PC-3 (cell line): ENCODE data around the gene C11orf91. TPM values are rescaled to one million over a fixed set of nuclear protein-coding genes. Genes with fewer than 3 reads are reported as not detected.

Experiments used
- ATAC-seq: fragments of 200-7000 bp; cut with Tn5 transposase; 2 replicates; pipeline ENCODE4 v1.9.1; 2020; ENCODE audit warnings: mild to moderate bottlenecking, moderate library complexity
- BruUV-seq: library from RNA; stranded (reverse); fragments of 400-500 nt; replicated peaks from 2 replicates; lab custom pipeline; 2021; lab: Mats Ljungman, UMichigan
- CTCF ChIA-PET: fragments of 300-600 bp; sonication (Branson Sonifier 250); formaldehyde crosslinking; loops from one replicate; lab custom pipeline; 2022; ENCODE audit warnings: antibody characterized with exemption; lab: Charles Lee
- POLR2A ChIA-PET: fragments of 300-600 bp; sonication (Branson Sonifier 250); formaldehyde crosslinking; loops from one replicate; lab custom pipeline; 2022; ENCODE audit warnings: antibody characterized with exemption; ENCODE audit not compliant: unreplicated experiment; lab: Charles Lee
- DNase-seq: peaks from one replicate; pipeline ENCODE4 v3.0.0-alpha.2; 2015
- H2AFZ ChIP-seq: fragments of 300-600 bp; sonication (generic); 2 replicates; pipeline ENCODE4 v1.6.0; 2016; ENCODE audit warnings: antibody characterized with exemption, low read length
- H3F3A ChIP-seq: fragments of 300-600 bp; sonication (generic); one replicate; pipeline ENCODE4 v1.6.0; 2017; ENCODE audit warnings: antibody characterized with exemption, low read length, control low read depth, mild to moderate bottlenecking; ENCODE audit not compliant: unreplicated experiment
- H3K27ac ChIP-seq: fragments of 300-600 bp; sonication (generic); 2 replicates; pipeline ENCODE4 v1.5.1; 2016; ENCODE audit warnings: mild to moderate bottlenecking, low read length
- H3K27me3 ChIP-seq: fragments of 300-600 bp; sonication (generic); 2 replicates; pipeline ENCODE4 v1.6.1; 2016; ENCODE audit warnings: low read length, mixed read lengths
- H3K36me3 ChIP-seq: fragments of 300-600 bp; sonication (generic); 2 replicates; pipeline ENCODE4 v1.6.1; 2016; ENCODE audit warnings: low read depth, mixed run types, low read length, mixed read lengths
- H3K4me1 ChIP-seq: fragments of 300-600 bp; sonication (generic); 2 replicates; pipeline ENCODE4 v1.5.1; 2016; ENCODE audit warnings: low read length; ENCODE audit not compliant: insufficient read depth
- H3K4me2 ChIP-seq: fragments of 300-600 bp; sonication (generic); 2 replicates; pipeline ENCODE4 v1.6.0; 2016; ENCODE audit warnings: low read length
- H3K4me3 ChIP-seq: fragments of 300-600 bp; sonication (generic); 2 replicates; pipeline ENCODE4 v1.5.1; 2016; ENCODE audit warnings: mild to moderate bottlenecking, low read length, mixed read lengths
- H3K79me2 ChIP-seq: fragments of 300-600 bp; sonication (generic); 2 replicates; pipeline ENCODE4 v1.6.1; 2017; ENCODE audit warnings: low read length, mixed read lengths
- H3K9ac ChIP-seq: fragments of 300-600 bp; sonication (generic); 2 replicates; pipeline ENCODE4 v1.6.0; 2016; ENCODE audit warnings: mild to moderate bottlenecking, low read length
- H3K9me2 ChIP-seq: fragments of 300-600 bp; sonication (generic); replicated peaks from 2 replicates; pipeline ENCODE4 v1.6.1; 2016; ENCODE audit warnings: mixed run types, low read length, mixed read lengths
- H3K9me3 ChIP-seq: fragments of 300-600 bp; sonication (generic); 2 replicates; pipeline ENCODE4 v1.6.1; 2016; ENCODE audit warnings: low read length, mixed read lengths
- H4K20me1 ChIP-seq: fragments of 300-600 bp; sonication (generic); 2 replicates; pipeline ENCODE4 v1.6.1; 2016; ENCODE audit warnings: low read length, mixed read lengths
- EZH2 ChIP-seq: fragments of 300-600 bp; sonication (generic); IDR thresholded peaks from one replicate; pipeline ENCODE4 v1.6.1; 2017; ENCODE audit warnings: antibody characterized with exemption, mild to moderate bottlenecking, low read length; ENCODE audit not compliant: unreplicated experiment
- EZH2phosphoT487 ChIP-seq: fragments of 300-600 bp; sonication (generic); IDR thresholded peaks from 2 replicates; pipeline ENCODE4 v1.6.1; 2018; ENCODE audit warnings: mild to moderate bottlenecking, antibody characterized with exemption, low read length, borderline replicate concordance
- intact Hi-C: fragments of 100-400 bp; cut with micrococcal nuclease; formaldehyde crosslinking; loops from 2 replicates; pipeline ENCODE4 v1.9.0; 2023
- total RNA-seq: library from RNA; depleted of rRNA; stranded (reverse); fragments of >200 nt; gene quantifications from 2 replicates; pipeline ENCODE4 v1.2.3, GENCODE V29; 2014
- TF ChIP-seq, protein P1 (sequence below): fragments of 300-600 bp; sonication (generic); conservative IDR thresholded peaks from 2 replicates; pipeline ENCODE4 v1.5.1; 2017; ENCODE audit warnings: antibody characterized with exemption, low read depth, mild to moderate bottlenecking, low read length

Gene C11orf91
- total RNA-seq, 1 experiment from 2014 or later = not detected

DNA sequence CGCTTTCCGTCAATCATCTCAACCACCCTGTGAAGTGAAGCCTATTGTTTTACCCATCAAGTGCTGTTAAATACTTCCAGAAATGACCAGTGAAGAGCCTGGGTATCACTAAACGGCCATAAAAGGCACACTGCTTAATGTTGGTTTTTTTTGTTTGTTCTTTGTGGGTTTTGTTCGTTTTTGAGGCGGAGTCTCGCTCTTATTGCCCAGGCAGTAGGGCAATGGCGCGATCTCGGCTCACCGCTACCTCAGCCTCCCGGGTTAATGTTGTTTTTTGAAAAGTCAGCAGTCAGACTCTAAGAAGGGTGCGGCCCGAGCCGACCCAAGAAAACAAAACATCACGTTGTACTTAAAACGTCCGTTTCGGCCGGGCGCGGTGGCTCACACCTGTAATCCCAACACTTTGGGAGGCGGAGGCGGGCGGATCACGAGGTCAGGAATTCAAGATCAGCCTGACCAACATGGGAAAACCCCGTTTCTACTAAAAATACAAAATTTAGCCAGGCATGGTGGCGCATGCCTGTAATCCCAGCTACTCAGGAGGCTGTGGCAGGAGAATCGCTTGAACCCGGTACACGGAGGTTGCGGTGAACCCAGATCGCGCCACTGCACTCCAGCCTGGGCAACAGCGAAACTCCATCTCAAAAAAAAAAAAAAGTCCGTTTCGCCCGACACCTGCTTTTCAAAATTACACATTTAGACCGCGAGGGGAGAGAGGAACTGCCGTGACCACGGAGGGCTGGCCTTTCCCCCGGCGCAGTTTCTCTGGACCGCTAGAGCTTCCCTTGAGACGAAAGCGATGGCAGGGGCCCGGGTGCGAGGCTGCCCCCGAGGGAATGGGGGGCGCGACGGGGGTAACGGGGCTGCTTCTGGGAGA is 34.9 kb upstream of the C11orf91 start:
- ATAC-seq (peak; percentile 1; the same call in 1 of the 2 replicates), DNase-seq (no peak)
- no peak for TF ChIP-seq EZH2
- TF ChIP-seq EZH2phosphoT487 = no peak
- TF ChIP-seq, protein P1, sequence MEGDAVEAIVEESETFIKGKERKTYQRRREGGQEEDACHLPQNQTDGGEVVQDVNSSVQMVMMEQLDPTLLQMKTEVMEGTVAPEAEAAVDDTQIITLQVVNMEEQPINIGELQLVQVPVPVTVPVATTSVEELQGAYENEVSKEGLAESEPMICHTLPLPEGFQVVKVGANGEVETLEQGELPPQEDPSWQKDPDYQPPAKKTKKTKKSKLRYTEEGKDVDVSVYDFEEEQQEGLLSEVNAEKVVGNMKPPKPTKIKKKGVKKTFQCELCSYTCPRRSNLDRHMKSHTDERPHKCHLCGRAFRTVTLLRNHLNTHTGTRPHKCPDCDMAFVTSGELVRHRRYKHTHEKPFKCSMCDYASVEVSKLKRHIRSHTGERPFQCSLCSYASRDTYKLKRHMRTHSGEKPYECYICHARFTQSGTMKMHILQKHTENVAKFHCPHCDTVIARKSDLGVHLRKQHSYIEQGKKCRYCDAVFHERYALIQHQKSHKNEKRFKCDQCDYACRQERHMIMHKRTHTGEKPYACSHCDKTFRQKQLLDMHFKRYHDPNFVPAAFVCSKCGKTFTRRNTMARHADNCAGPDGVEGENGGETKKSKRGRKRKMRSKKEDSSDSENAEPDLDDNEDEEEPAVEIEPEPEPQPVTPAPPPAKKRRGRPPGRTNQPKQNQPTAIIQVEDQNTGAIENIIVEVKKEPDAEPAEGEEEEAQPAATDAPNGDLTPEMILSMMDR = no peak
- no peaks in the 10 kb centered on the region for H3K27me3 ChIP-seq
- ChIA-PET CTCF (interaction anchor here (1.0 to 1.2 kb wide), 2 partner anchors 19 to 34 kb away, joined by 5 to 16 read pairs; no protein-coding TSS in a partner anchor), POLR2A (interaction anchor here (0.5 to 2.3 kb wide), 6 partner anchors 20 to 46 kb away, joined by 3 to 21 read pairs (median 10); partner anchors contain the start of gene C11orf91)
- intact Hi-C loops = loop anchor here (1.0 to 2.0 kb wide), 3 partner anchors 13 to 45 kb away; no protein-coding TSS in a partner anchor
- H3K4me3 ChIP-seq = peak overlapping the region; percentile 85
- peaks cover 34% of the 10 kb centered on the region for H3K36me3 ChIP-seq
- peak overlapping the region; percentile 91 for H3K27ac ChIP-seq
- H3K9me3 ChIP-seq = no peaks in the 10 kb centered on the region
- peaks cover 47% of the 10 kb centered on the region for H3K4me1 ChIP-seq
- peaks cover 52% of the 10 kb centered on the region for H4K20me1 ChIP-seq
- no peak overlapping the region for H2AFZ ChIP-seq
- no peaks in the 10 kb centered on the region for H3K9me2 ChIP-seq
- H3K4me2 ChIP-seq = peak overlapping the region; percentile 85
- peak overlapping the region; percentile 100 for H3K9ac ChIP-seq
- H3K79me2 ChIP-seq = peaks cover 61% of the 10 kb centered on the region
- BruUV-seq = no TSS peak
- no peaks in the 10 kb centered on the region for H3F3A ChIP-seq

DNA sequence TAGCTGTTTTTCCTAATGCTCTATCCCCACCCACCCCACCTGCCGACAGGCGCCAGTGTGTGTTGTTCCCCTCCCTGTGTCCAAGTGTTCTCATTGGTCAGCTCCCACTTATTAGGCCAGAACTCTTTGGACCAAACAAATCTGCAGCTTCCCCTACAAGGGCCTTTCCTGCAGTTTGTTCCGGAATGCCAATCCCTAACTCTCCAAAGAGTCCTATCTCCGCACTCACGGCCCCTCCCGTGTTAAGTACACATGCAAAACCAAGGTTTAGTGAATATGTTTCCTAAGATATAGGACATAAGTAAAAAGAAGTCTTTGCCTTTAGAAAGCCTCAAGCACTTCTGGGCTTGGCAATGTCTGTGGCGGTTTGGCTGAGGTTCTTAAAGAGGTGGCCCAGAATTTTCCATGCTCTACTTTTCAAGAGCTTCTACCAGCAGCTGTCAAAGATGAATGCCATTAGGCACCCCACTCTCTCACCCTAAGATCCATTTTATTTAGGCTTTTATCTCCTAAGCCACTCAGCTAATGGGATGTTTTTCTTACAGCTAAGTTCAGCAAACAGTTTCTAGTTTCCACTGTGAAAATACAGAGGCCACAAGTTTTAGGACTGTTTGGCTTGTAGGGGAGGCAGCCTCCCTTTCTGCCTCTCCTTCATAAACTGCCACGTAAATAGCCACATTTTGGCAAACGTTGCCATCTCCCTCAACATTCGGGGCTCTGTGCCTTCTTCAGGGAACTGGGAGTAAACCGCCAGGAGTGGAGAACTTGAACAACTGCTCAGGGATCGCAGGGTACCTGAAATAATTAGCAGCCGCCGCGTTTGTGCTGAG is 34.0 kb upstream of the C11orf91 start:
- Histone ChIP-seq H4K20me1 (peaks cover 58% of the 10 kb centered on the region), H3K9ac (peak overlapping the region; percentile 100), H3K4me1 (peaks cover 47% of the 10 kb centered on the region), H3K27me3 (no peaks in the 10 kb centered on the region), H3K4me2 (peak overlapping the region; percentile 85), H2AFZ (no peak overlapping the region), H3K79me2 (peaks cover 70% of the 10 kb centered on the region), H3K36me3 (peaks cover 42% of the 10 kb centered on the region), H3K27ac (peak overlapping the region; percentile 91), H3K9me3 (no peaks in the 10 kb centered on the region), H3K9me2 (no peaks in the 10 kb centered on the region), H3K4me3 (peak overlapping the region; percentile 85), H3F3A (no peaks in the 10 kb centered on the region)
- CTCF ChIA-PET = interaction anchor here (0.8 kb wide), 1 partner anchor 45 kb away, joined by 3 read pairs; no protein-coding TSS in a partner anchor
- intact Hi-C loops = loop anchor here (2.0 kb wide), 1 partner anchor 32 kb away; no protein-coding TSS in a partner anchor
- POLR2A ChIA-PET = interaction anchor here (0.6 to 1.7 kb wide), 3 partner anchors 19 to 365 kb away, joined by 3 to 9 read pairs (median 5); no protein-coding TSS in a partner anchor
- peak; percentile 31 for ATAC-seq
- BruUV-seq = TSS peak; percentile 77
- DNase-seq = peak; percentile 63
- TF ChIP-seq EZH2 (no peak), EZH2phosphoT487 (no peak)
- TF ChIP-seq, protein P1 = no peak
